GM18951 (cell line): ENCODE results near the gene ZMYND8.
"Not testable (repeated sequence)": the region's sequence is repeated elsewhere in the genome, so short reads cannot be mapped to it uniquely, and the experiment has no call there.

ENCODE experiments used
- POLR2A ChIP-seq: IDR thresholded peaks from 4 replicates; pipeline ENCODE4 v1.6.1; 2011; ENCODE audit warnings: mild to moderate bottlenecking; ENCODE audit not compliant: insufficient read length, insufficient read depth; ENCODE audit errors: extremely low read depth
- in situ Hi-C: fragments of 300-500 bp; cut with MboI; formaldehyde crosslinking; loops from one replicate; pipeline ENCODE4 v1.12.0; 2022; ENCODE audit warnings: low sequenced_read_pairs, mixed read lengths, inconsistent platforms; ENCODE audit not compliant: unreplicated experiment

Gene ZMYND8

DNA sequence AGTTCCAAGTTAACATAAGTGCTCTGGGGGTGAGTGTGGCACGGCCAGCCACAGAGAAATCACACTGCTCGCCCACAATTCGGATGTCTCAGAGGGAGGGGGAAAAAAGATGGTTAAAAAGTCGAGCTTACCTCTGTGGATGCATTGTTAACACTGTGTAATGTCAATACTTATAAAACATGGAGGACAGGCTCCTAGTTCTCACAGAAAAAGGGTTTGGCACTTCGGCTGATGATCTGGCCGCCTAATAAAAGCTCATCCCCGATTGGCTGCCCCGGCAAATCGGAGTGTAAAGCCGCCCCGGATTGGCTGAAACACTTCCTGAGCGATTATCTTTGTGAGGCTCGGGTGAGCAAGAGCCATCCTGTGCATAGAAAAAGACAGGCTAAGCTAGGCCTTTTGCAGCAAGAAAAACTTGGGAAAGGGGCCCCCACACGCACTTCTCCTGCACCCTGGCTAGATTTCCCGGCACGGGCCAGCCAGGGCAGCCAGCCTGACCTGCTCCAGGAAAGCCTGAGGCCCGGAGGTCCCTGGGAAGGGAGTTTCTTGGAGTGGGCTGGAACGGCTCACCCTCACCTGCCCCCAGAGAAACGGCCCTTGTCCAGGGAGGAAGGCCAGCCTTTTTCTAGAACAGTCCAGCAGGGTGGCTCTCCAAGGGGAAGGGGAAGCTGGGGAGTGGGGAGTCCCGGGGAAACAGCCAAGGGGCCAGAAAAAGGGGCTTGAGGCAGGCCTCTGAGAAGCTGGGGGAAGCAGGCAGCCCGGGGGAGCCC is at the start of gene ZMYND8:
ZMYND8 (minus strand) TSS at position 174 of the 770 bp plus-strand sequence; CDS start at position 145, 29 bp downstream.
- peak; percentile 52 for TF ChIP-seq POLR2A
- in situ Hi-C loops, result no loop called here

DNA sequence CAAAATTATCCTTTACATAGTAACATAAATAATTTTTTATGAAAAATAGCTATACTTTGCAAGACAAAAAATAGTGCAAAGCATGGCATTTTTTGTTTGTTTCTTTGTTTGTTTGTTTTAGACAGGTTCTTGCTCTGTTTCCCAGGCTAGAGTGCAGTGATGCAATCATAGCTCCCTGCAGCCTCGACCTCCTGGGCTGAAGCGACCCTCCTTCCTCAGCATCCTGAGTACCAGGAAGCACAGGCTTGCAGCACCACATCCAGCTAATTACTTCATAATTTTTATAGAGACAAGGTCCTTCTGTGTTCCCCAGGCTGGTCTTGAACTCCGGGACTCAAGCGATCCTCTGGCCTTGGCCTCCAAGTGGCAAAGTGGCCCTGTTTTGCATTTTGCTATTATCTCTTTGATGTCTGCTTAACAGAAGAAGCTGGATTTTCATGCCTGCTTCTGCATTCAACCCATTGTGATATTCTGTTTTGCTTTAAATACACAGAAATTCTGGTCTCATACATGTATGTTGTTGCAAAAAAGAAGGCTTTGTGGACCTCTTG is 49.4 kb upstream of the ZMYND8 start:
- in situ Hi-C loops, result loop anchor here (10.0 kb wide), 1 partner anchor 651 kb away; no protein-coding TSS in a partner anchor
- no peak for TF ChIP-seq POLR2A

DNA sequence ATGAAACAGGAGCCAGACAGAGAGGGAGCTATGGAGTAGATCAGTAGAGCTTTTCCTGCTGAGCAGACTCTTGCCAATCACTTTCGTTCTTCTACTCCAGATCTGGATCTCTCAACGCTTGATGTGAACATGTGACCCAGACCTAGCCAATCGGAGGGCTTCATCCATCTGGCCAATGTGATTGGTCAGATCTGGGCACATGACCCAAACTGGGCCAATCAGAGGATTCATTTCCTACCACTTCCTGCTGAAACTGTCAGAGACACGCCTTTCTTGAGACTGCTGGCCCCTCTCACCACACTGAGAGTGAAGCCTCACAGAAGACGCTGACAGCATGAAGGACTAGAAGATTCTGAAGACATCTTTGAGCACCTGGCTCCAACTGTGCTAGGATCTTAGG is 44.2 kb upstream of the ZMYND8 start:
- in situ Hi-C loops, result loop anchor here (10.0 kb wide), 1 partner anchor 646 kb away; no protein-coding TSS in a partner anchor
- no peak for TF ChIP-seq POLR2A

DNA sequence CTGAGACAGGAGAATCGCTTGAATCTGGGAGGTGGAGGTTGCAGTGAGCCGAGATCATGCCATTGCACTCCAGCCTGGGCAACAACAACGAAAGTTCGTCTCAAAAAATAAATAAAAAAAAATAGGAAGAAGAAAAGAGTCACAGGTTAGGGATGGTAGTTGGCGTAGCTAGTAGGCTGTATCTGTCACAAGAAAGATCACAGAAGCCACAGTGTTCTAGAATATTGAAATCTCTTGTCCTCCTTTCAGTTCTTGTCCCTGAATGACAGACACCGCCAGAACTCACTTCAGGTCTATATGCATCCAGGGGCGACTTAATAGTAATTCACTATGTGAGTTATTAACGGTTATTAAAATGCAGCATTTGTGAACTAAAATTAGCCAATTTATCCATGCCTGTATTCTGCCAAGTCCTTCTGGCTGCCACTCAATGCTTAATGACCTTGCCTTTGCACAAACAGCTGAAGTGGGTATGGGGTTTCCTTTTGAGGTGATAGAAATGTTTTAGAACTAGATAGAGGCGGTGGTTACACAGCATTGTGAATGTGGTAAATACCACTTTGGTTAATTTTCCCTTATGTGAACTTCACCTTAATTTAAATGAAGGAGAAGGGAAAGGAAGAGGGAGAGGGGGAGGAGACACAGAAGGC is 41.3 kb upstream of the ZMYND8 start:
- in situ Hi-C loops, result no loop called here
- no peak for TF ChIP-seq POLR2A

DNA sequence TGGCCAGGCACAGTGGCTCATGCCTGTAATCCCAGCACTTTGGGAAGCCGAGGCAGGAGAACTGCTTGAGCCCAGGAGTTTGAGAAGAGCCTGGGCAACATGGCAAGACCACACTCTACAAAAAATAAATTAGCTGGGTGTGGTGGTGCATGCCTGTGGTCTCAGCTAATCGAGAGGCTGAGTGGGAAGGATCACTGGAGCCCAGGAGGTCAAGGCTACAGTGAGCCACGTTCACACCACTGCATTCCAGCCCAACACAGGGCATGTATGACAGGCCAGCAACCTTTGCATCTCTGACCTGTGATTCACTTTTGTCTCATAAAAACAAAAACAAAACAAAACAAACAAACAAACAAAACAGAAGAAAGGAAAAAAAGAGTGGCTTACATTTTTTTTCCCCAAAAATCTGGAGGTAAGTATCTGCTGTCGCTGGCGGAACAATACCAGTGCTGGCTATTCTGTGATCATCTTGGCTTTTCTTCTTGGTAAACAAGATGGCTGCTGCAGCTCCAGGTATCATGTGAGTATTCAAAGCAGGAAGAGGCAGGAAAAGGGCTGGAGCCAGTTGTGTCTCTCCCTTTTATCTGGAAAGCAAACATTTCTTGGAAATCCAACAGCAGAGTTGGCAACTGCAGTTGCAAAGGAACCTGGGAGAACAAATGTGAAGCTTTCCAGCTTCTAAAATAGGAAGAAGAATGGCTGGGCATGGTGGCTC is 40.4 kb upstream of the ZMYND8 start:
- in situ Hi-C loops, result no loop called here
- TF ChIP-seq POLR2A, result no peak

DNA sequence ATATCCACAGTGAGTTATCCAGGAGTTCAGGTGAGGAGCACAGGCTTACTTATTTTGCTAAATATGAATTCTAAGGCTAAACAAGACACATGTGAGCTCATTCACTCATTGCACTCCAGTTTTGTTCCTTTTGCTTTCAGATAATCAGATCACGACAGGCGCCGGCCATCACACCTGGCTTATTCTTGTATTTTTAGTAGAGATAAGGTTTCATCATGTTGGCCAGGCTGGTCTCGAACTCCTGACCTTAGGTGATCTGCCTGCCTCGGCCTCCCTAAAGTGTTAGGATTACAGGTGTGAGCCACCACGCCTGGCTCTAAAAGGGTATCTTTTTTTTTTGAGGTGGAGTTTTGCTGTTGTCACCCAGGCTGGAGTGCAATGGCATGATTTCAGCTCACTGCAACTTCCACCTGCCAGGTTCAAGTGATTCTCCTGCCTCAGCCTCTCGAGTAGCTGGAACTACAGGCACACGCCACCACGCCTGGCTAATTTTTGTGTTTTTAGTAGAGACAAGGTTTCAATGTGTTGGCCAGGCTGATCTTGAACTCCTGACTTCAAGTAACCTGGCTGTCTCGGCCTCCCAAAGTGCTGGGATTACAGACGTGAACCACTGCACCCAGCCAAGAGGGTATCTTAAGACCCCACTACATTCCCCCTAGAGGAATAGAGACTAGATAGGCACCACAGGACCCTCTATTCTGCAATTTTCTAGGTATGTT is 37.5 kb upstream of the ZMYND8 start:
- in situ Hi-C loops, result not testable (repeated sequence)

DNA sequence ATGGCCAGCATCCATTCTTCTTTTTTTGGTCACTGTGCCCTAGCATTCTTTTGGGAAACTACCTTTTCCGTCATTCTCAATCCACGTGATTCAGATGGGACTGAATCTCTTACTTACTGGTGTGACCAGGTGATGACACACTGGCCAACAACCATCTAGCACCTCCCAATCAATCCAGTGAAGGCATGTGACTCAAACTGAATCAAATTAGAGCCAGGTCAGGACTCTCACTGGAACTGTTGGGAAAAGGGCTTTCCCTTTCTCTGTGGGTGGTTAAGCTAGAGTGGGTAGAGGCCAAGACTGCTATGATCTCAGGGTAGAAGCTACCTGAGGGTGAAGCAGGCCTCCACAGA is 36.2 kb upstream of the ZMYND8 start:
- in situ Hi-C loops, result no loop called here

DNA sequence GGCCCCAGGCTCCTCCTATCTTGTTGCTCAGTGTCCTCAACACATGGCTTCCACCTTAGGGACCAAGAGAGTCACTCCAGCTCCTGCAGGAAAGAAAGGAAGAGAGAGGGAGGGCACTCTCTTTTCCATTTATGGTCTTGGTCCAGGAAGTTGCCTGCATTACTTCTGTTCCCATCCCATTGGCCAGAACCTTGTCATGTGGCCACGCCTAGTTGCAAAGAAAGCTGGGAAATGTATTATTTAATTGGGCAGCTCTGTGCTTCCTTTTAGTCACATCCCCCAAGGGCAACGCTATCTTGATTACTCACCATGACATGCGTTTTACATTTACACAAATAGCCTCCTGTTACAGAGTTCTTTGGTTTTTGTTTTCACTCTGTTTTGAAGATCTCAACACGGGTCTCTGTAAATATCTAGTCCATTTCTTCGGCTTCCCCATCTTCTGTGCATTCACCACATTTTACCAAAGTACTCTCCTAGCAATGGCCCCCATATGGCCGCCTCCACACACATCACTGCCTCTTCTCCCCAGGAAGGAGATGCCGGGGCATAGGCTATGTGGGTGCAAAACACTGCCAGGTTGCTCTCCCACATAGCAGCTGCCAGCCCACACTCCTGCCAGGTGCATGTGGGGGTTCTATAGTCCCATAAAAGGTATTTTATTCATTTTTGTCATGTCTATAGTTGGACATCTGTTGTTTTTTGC is 35.7 kb upstream of the ZMYND8 start:
- TF ChIP-seq POLR2A, result no peak
- in situ Hi-C loops, result no loop called here

More for the DNA sequence above, 36.2 kb upstream of the ZMYND8 start:
- no peak for TF ChIP-seq POLR2A

DNA sequence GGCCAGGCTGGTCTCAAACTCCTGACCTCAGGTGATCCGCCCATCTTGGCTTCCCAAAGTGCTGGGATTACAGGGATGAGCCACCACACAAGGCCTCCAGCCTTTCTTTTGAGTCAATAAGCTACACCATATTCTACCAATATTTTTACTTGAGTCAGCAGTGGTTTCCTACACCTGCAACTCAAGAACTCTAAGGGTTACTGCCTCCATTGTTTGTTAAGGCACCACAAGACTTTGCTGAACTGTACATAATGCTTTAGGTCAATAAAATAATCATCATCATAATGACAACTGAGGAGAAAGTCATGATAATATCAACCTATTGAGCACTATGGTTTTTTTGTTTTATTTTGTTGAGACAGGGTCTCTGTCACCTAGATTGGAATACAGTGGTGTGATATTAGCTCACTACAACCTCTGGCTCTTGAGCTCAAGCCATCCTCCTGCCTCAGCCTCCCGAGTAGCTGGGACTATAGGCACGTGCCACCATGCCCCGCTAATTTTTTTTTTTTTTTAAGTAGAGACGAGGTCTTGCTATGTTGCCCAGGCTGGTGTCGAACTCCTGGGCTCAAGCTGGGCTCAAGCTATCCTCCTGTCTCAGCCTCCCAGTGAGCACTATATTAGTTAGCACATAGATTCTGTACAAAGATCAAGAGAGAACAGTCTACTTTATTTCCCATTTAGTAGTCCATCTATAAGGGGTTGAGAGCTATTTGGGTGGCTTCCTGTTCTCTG is 34.9 kb upstream of the ZMYND8 start:
- TF ChIP-seq POLR2A, result no peak
- in situ Hi-C loops, result no loop called here

DNA sequence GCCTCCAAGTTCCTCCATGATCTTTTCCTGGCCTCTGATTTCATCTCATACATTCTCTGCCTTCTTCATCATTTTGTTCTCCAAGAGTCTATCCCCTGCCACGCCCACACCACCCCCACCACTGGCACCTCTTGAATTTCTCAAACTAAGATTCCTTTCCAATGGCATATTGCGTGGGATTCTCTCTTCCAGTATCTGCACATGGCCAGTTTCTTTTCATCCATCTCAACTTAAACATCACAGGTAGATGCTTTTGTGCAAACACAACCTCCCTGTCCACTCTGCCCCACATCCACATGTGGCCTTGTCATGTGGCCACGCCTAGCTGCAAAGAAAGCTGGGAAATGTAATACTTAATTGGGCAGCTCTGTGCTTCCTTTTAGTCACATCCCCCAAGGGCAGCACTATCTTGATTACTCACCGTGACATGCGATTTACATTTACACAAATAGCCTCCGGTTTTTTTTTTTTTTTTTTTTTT is 33.4 kb upstream of the ZMYND8 start:
- in situ Hi-C loops, result no loop called here

DNA sequence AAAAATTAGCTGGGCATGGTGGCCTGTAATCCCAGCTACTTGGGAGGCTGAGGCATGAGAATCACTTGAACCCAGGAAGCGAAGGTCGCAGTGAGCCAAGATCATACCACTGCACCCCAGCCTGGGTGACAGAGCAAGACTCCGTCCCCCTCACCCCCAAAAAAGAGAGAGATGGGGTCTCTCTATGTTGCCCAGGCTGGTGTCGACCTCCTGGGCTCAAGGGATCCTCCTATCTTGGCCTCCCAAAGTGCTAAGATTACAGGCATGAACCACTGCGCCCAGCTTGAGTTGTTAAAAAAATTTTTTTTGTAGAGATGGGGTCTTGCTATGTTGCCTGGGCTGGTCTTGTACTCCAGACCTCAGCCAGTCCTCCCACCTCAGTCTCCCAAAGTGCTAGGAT is 29.5 kb upstream of the ZMYND8 start:
- in situ Hi-C loops, result not testable (repeated sequence)

More for the DNA sequence above, 33.4 kb upstream of the ZMYND8 start:
- TF ChIP-seq POLR2A, result no peak

DNA sequence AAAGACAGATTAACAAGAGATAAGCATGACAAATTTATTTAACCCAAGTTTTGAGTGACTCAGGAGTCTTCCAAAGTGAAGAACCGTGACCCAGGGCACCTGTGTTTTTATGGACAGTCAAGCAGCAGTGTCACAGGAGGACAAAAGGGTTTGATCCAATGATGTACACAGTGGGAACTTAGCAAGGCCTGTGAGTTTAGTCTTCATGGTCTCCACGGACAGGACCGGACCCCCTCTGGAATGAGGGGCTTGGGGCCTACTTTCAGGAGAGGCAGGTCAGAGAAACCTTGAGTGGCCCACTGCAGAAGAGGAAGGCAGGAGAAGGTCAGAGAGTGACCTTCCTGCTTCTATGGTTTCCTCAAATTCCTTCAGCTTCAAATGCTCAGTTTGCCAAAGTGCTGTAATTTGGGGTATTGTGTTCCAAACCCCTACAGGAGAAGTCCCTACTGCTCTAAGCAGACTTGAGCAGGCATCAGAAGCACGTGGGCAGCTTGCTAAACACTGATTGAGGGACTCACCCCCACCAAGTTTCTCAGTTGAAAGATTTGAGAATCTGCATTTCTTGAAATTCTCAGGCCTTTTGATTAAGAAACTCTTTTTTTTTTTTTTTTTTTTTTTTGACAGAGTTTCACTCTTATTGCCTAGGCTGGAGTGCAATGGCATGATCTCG is 26.4 kb upstream of the ZMYND8 start:
- in situ Hi-C loops, result loop anchor here (5.0 kb wide), 1 partner anchor 191 kb away; no protein-coding TSS in a partner anchor
- no peak for TF ChIP-seq POLR2A
